Fibroblast of skin of abdomen (primary cell): ENCODE measurements around the gene PRTFDC1.
A peak's percentile ranks its signal among the peaks of the same experiment; 100 is the strongest.

ENCODE experiments used
- DNase-seq: peaks from one replicate; pipeline ENCODE4 v3.0.0-alpha.2; 2013

Gene PRTFDC1

GRCh38 chr10:24901686-24902399 is 50.6 kb downstream of the PRTFDC1 start:
- DNase-seq, result peak; percentile 98

DNA sequence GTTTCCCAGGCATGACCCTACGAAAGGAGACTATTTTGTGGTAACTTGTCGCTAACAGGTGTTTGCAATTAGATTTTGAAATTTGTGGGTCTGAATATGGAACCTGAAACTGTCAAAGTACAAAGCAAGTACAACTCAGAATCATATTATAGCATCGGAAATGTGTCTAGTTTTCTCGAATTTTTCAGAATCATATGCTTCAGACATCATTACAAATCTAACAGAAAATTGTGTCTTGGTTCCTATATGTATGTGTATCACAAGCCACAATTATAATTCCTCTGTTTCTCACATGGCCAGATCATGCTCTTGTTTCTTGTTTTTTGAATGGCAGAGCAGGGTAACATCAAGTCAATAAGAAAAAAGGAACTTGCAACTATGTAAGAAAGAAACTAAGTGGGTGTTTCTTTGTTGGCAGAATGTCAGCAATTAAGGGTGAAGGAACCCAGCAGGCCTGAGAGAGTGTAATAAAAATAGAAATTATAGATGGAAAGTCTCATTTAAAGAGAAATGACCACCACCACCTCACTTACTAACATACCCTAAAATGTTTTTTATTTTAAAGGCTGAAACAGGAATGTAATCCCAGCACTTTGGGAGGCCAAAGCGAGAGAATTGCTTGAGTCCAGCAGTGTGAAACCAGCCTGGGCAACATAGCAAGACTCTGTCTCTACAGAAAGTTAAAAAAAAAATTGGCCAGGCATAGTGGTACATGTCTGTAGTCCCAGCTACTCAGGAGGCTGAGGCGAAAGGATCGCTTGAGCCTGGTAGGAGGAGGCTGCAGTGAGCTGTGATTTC is 51.3 kb downstream of the PRTFDC1 start:
- DNase-seq, result no peak

GRCh38 chr10:24899571-24899970 is 52.8 kb downstream of the PRTFDC1 start:
- no peak for DNase-seq

GRCh38 chr10:24898501-24898900 is 53.9 kb downstream of the PRTFDC1 start:
- no peak for DNase-seq

GRCh38 chr10:24897326-24897926 is 55.0 kb downstream of the PRTFDC1 start:
- peak; percentile 45 for DNase-seq

DNA sequence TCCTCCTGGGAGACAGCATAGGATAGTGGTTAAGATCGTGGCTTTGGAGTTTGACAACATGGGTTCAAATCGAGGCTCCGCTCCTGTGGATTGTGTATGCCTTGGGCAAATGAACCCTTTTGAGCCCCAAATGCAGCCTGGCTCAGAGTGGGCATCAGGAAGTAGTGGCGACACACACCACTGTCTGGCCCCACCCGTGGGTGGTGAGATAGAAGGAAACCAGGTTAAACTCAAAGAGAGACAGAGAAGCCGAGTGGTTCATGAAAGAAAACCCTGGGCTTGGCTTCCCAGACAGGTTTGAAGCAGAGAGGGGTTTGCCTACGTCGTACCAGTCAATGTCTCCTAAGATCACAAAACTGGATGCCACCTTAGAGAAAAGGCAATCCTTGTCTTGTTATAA is 57.7 kb downstream of the PRTFDC1 start:
- DNase-seq, result no peak

DNA sequence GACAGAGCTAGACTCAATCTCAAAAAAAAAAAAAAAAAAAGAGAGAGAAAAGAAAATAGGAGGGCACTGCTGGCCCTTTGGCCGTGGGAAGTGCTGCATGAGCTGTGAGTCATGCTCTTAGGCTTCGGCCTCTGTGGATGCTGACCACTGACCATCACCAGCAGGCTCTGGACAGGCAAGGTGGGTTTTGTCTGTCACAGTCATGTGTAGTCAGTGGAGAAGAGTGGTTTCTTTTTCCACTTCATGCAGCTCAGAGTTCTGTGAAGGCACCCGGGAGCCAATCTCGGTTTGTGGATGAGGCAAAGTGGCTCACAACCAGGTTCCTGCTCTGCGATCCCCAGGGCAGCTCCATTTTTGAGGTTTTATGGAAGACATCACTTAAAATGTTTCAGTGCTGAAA is 58.1 kb downstream of the PRTFDC1 start:
- DNase-seq, result peak; percentile 26

- no peak for DNase-seq
Observed at GRCh38 chr10:24893127-24893526, 59.3 kb downstream of the PRTFDC1 start.

GRCh38 chr10:24891823-24892222 is 60.6 kb downstream of the PRTFDC1 start:
- DNase-seq, result peak; percentile 82

- DNase-seq, result peak; percentile 37
Observed at GRCh38 chr10:24889639-24890038, 62.8 kb downstream of the PRTFDC1 start.

DNA sequence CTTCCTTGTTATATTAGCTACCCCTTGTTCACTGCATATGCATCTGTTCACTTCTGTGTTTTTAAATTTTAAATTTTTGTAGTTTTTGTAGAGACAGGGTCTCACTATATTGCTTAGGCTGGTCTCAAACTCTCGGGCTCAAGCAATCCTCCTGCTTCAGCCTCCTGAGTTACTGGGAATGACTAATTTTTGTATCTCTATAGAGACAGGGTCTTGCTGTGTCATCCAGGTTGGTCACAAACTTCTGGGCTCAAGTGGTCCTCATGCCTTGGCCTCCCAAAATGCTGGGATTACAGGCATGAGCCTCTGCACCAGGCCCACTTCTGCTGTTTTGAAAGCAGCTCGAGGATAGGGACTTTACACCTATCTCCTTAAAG is 64.6 kb downstream of the PRTFDC1 start:
- no peak for DNase-seq

DNA sequence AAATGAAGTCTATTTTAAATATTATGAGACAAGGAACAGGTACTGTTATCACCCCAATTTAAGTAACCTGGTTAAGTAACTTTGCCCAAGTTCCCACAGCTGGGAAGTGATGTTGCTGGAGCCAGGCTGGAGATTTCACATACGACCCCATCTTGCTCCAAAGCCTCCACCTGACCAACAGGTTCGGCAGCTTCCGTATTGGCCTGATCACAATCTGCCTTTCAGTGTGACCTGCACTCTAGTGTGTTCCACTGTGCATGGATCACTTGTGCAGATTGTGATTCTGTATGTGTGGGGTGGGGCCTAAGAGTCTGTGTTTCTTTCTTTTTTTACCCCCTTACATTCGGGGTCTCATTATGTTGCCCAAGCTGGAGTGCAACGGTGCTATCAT is 66.1 kb downstream of the PRTFDC1 start:
- DNase-seq, result no peak

GRCh38 chr10:24885551-24886289 is 66.7 kb downstream of the PRTFDC1 start:
- DNase-seq, result no peak

GRCh38 chr10:24884793-24885192 is 67.6 kb downstream of the PRTFDC1 start:
- no peak for DNase-seq

- no peak for DNase-seq
Observed at GRCh38 chr10:24884316-24884715, 68.1 kb downstream of the PRTFDC1 start.

DNA sequence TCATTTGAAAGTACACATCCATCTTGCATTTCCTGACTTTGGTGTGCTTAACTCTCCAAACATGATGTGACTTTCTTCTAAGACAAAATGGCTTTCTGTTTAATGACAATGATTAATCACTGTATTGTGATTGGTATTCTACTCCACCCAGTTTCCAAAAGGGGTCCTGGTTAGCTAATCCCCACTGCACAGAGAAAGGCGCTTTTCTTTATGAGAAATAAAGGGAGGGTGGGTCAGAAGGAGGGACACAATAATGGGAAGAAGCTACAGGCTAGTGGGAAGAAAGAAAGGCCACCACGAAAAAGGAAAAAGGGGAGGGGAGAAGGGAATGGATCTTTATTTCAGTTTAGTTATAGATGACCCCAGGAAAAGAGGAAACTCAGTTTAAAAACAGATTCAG is 69.2 kb downstream of the PRTFDC1 start:
- DNase-seq, result no peak

GRCh38 chr10:24882047-24882698 is 70.2 kb downstream of the PRTFDC1 start:
- peak; percentile 82 for DNase-seq

- no peak for DNase-seq
Observed at GRCh38 chr10:24879861-24880260, 72.5 kb downstream of the PRTFDC1 start.

- no peak for DNase-seq
Observed at GRCh38 chr10:24874133-24874532, 78.3 kb downstream of the PRTFDC1 start.

GRCh38 chr10:24873281-24873683 is 79.1 kb downstream of the PRTFDC1 start:
- DNase-seq, result peak; percentile 97

GRCh38 chr10:24872790-24873182 is 79.6 kb downstream of the PRTFDC1 start:
- peak; percentile 38 for DNase-seq

- DNase-seq, result peak; percentile 34
Observed at GRCh38 chr10:24872049-24872789, 80.2 kb downstream of the PRTFDC1 start.
